SK-N-SH (cell line): Measurements from ENCODE around the gene LIAS. TPM values are rescaled to one million over a fixed set of nuclear protein-coding genes. Genes with fewer than 3 reads are reported as not detected.

Source experiments
- CTCF ChIA-PET: fragments of 300-600, 350-600 bp; formaldehyde crosslinking; extraction: SDS; loops from one replicate; lab custom pipeline; 2021; lab: Yijun Ruan, JAX
- POLR2A ChIA-PET: fragments of 350-600 bp; sonication (Branson Sonifier 250); formaldehyde crosslinking; extraction: SDS; loops from one replicate; lab custom pipeline; 2020; ENCODE audit warnings: antibody characterized with exemption, inconsistent platforms; lab: Yijun Ruan, JAX
- DNase-seq: peaks from one replicate; pipeline ENCODE4 v3.0.0; 2012
- H2AFZ ChIP-seq: fragments of 200-600 bp; sonication (generic); 2 replicates; pipeline ENCODE4 v1.8.1; 2016; ENCODE audit warnings: antibody characterized with exemption, mild to moderate bottlenecking, low read depth
- H3F3A ChIP-seq: fragments of 200-600 bp; sonication (generic); replicated peaks from 2 replicates; pipeline ENCODE3; 2016; ENCODE audit warnings: antibody characterized with exemption, mild to moderate bottlenecking; ENCODE audit not compliant: insufficient read depth
- H3K27ac ChIP-seq, 2 experiments: fragments of 200-500 bp in 1 of 2; fragments of 200-600 bp in 1 of 2; sonication (Bioruptor generic) in 1 of 2; sonication (generic), shearing (Covaris generic) in 1 of 2; 2 replicates each; pipeline versions ENCODE4 v1.5.1 to v1.6.1; 2014 to 2016; ENCODE audit warnings: low read depth in 2 of 2, inconsistent platforms in 1 of 2, low read length in 1 of 2, mild to moderate bottlenecking in 1 of 2, mixed read lengths in 1 of 2
- H3K27me3 ChIP-seq: fragments of 200-600 bp; sonication (generic), shearing (Covaris generic); 2 replicates; pipeline ENCODE4 v1.6.1; 2016; ENCODE audit warnings: mixed run types; ENCODE audit not compliant: insufficient read depth
- H3K36me3 ChIP-seq, 2 experiments: fragments of 200-500 bp in 1 of 2; fragments of 200-600 bp in 1 of 2; sonication (Bioruptor generic) in 1 of 2; sonication (generic) in 1 of 2; replicated peaks in 1 of 2; 2 replicates each; pipeline versions ENCODE3 to v1.5.1; 2014 to 2016; ENCODE audit warnings: low read length in 1 of 2, mild to moderate bottlenecking in 1 of 2; ENCODE audit not compliant: insufficient read depth in 2 of 2, control insufficient read depth in 1 of 2
- H3K4me1 ChIP-seq, 2 experiments: fragments of 200-500 bp in 1 of 2; fragments of 200-600 bp in 1 of 2; sonication (Bioruptor generic) in 1 of 2; sonication (generic), shearing (Covaris generic) in 1 of 2; 2 replicates each; pipeline versions ENCODE4 v1.5.1 to v1.6.1; 2014 to 2016; ENCODE audit warnings: low read depth in 1 of 2, low read length in 1 of 2, mixed run types in 1 of 2; ENCODE audit not compliant: insufficient read depth in 2 of 2, control insufficient read depth in 1 of 2
- H3K4me2 ChIP-seq: fragments of 200-600 bp; sonication (generic), shearing (Covaris generic); 2 replicates; pipeline ENCODE4 v1.6.1; 2017; ENCODE audit warnings: mixed run types
- H3K4me3 ChIP-seq, 2 experiments: fragments of 200-500 bp in 1 of 2; fragments of 200-600 bp in 1 of 2; sonication (Bioruptor generic) in 1 of 2; sonication (generic), shearing (Covaris generic) in 1 of 2; 2 replicates each; pipeline versions ENCODE4 v1.5.1 to v1.8.1; 2014 to 2016; ENCODE audit warnings: low read depth in 2 of 2, inconsistent platforms in 1 of 2, low read length in 1 of 2, mild to moderate bottlenecking in 1 of 2, mixed read lengths in 1 of 2, moderate library complexity in 1 of 2
- H3K79me2 ChIP-seq: fragments of 200-600 bp; sonication (generic); 2 replicates; pipeline ENCODE4 v1.8.1; 2017; ENCODE audit warnings: mild to moderate bottlenecking; ENCODE audit not compliant: insufficient read depth
- H3K9ac ChIP-seq: fragments of 200-600 bp; sonication (generic); 2 replicates; pipeline ENCODE4 v1.6.1; 2017; ENCODE audit warnings: mixed run types
- H3K9me2 ChIP-seq: fragments of 200-600 bp; sonication (generic); 2 replicates; pipeline ENCODE4 v1.6.1; 2017; ENCODE audit warnings: mixed run types
- H3K9me3 ChIP-seq: fragments of 200-600 bp; sonication (generic); 2 replicates; pipeline ENCODE4 v1.6.1; 2017; ENCODE audit warnings: mixed run types, mild to moderate bottlenecking, moderate library complexity
- H4K20me1 ChIP-seq: fragments of 200-600 bp; sonication (generic); 2 replicates; pipeline ENCODE4 v1.6.1; 2017; ENCODE audit warnings: mild to moderate bottlenecking, mixed run types; ENCODE audit not compliant: insufficient read depth
- CHD2 ChIP-seq: fragments of 150-350 bp; IDR thresholded peaks from 2 replicates; pipeline ENCODE4 v1.6.1; 2018; ENCODE audit warnings: low read length; ENCODE audit not compliant: partially characterized antibody
- ELF1 ChIP-seq: IDR thresholded peaks from 2 replicates; pipeline ENCODE4 v1.4.0; 2012
- EP300 ChIP-seq, 2 experiments: IDR thresholded peaks; 2 replicates each; pipeline versions ENCODE4 v1.4.0 to v1.6.1; 2012; ENCODE audit warnings: borderline replicate concordance in 1 of 2, low read depth in 1 of 2, low read length in 1 of 2
- FOSL2 ChIP-seq: IDR thresholded peaks from 2 replicates; pipeline ENCODE4 v1.4.0; 2012; ENCODE audit warnings: low read depth, mild to moderate bottlenecking, moderate library complexity, borderline replicate concordance
- GABPA ChIP-seq: IDR thresholded peaks from 2 replicates; pipeline ENCODE4 v1.4.0; 2012; ENCODE audit warnings: low read depth, mild to moderate bottlenecking
- GATA2 ChIP-seq: sonication (generic); formaldehyde crosslinking; IDR thresholded peaks from 2 replicates; pipeline ENCODE4 v1.5.0; 2020; ENCODE audit warnings: mild to moderate bottlenecking, missing genetic modification reagents
- IRF3 ChIP-seq: fragments of 150-350 bp; IDR thresholded peaks from 2 replicates; pipeline ENCODE4 v1.6.1; 2016; ENCODE audit warnings: mild to moderate bottlenecking, low read depth, low read length
- JUND ChIP-seq: IDR thresholded peaks from 2 replicates; pipeline ENCODE4 v1.4.0; 2012
- MEF2A ChIP-seq: IDR thresholded peaks from 2 replicates; pipeline ENCODE4 v1.4.0; 2012; ENCODE audit warnings: low read depth, borderline replicate concordance
- NFIC ChIP-seq: IDR thresholded peaks from 2 replicates; pipeline ENCODE4 v1.4.0; 2012; ENCODE audit warnings: borderline replicate concordance
- NRF1 ChIP-seq: IDR thresholded peaks from 2 replicates; pipeline ENCODE4 v1.6.1; 2012; ENCODE audit warnings: low read depth, mild to moderate bottlenecking, low read length
- POLR2AphosphoS5 ChIP-seq: IDR thresholded peaks from 2 replicates; pipeline ENCODE4 v1.6.1; 2012; ENCODE audit warnings: low read depth, low read length
- SIN3A ChIP-seq: IDR thresholded peaks from 2 replicates; pipeline ENCODE4 v1.6.1; 2012; ENCODE audit warnings: low read depth, mild to moderate bottlenecking, low read length, moderate library complexity, borderline replicate concordance
- SMC3 ChIP-seq: IDR thresholded peaks from 2 replicates; pipeline ENCODE4 v1.6.1; 2012; ENCODE audit warnings: low read depth, low read length, improper control_type of control experiment
- TAF1 ChIP-seq: IDR thresholded peaks from 2 replicates; pipeline ENCODE4 v1.6.1; 2012; ENCODE audit warnings: low read depth, mild to moderate bottlenecking, low read length, moderate library complexity, borderline replicate concordance
- TCF12 ChIP-seq: IDR thresholded peaks from 2 replicates; pipeline ENCODE4 v1.4.0; 2012
- USF1 ChIP-seq: IDR thresholded peaks from 2 replicates; pipeline ENCODE4 v1.4.0; 2012; ENCODE audit warnings: low read depth, borderline replicate concordance
- WGBS: methylation state at CpG from one replicate; pipeline ENCODE4 v1.1.6; 2017; ENCODE audit warnings: low lambda C conversion rate; 5-methylcytosine and 5-hydroxymethylcytosine counted together
- polyA plus RNA-seq, 3 experiments: library from polyadenylated mRNA; depleted of rRNA; stranded (reverse); fragments of >200 nt; gene quantifications; 2 replicates each; pipeline ENCODE4 v1.2.3, GENCODE V29; 2012
- TF ChIP-seq, protein P1 (sequence below): IDR thresholded peaks from 2 replicates; pipeline ENCODE4 v1.4.0; 2012; ENCODE audit warnings: low read depth

LIAS gene
- polyA plus RNA-seq, 1 of the 3 experiments (the other 2 are of a cell fraction): 9.2 TPM

DNA sequence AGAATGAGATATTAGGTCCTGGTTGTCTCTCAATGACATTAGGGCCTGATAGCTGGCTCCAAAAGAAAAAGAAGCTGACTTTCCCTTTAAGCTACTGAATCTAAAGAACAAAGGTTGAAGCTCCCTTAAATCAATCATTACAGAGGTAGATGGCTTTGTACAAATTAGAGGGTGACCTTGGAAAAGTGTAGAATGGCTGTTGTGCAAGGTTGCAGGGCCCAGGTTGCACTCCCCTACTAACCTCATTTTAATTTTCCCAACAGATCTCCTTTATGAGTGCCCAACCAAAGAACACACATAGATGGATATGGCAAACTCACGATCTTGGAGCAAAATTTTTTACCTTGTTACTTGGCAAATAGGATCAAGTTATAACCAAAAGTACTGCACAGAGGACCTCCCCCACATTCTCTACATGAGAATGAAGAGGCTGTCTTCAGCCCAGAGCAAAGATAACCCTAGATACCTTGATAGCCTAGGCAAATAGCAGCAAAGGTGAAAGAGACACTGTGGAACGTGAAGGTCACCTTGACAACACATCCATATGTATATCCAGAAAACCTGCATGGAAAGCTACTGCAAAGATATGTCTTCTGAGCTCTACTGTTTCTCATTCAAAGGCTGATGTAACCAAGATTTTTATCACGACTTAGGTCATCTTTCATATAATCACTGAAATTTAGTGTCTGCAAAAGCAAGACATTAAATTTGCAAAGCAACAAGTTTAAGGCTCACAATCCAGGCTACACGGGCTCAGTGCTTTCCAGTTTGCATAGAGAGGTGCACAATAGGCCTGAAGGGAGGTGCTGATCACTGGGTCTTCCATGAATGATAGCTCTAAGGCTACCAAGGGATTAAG, 29.2 kb upstream of the LIAS start:
- DNase-seq: no peak
- no peak overlapping the region for H3K4me2 ChIP-seq
- no peak overlapping the region for H3K9ac ChIP-seq
- H3K4me3 ChIP-seq: no peak overlapping the region
- no peaks in the 10 kb centered on the region for H3K36me3 ChIP-seq
- H3K27me3 ChIP-seq: no peaks in the 10 kb centered on the region
- H3K27ac ChIP-seq: no peak overlapping the region
- ChIA-PET POLR2A (no interaction called here), CTCF (interaction anchor here (1.2 kb wide), 1 partner anchor 26 kb away, joined by 3 read pairs; no protein-coding TSS in a partner anchor)
- no peak overlapping the region for H2AFZ ChIP-seq
- WGBS: 54% methylated on average over 4 of the region's 4 CpGs
- H3K9me3 ChIP-seq: no peaks in the 10 kb centered on the region
- H3K79me2 ChIP-seq: no peaks in the 10 kb centered on the region
- H3K9me2 ChIP-seq: no peaks in the 10 kb centered on the region
- H4K20me1 ChIP-seq: no peaks in the 10 kb centered on the region
- TF ChIP-seq POLR2AphosphoS5 (no peak), GATA2 (CRISPR knock-in tag) (no peak), USF1 (no peak), JUND (no peak), EP300 (IDR thresholded peaks at IDR 0.05; ENCODE audit: borderline replicate concordance in 1 of 2, low read depth in 1 of 2, low read length in 1 of 2) (no peak), ELF1 (no peak), MEF2A (no peak), TCF12 (no peak), FOSL2 (no peak), TAF1 (no peak)
- TF ChIP-seq, protein P1, sequence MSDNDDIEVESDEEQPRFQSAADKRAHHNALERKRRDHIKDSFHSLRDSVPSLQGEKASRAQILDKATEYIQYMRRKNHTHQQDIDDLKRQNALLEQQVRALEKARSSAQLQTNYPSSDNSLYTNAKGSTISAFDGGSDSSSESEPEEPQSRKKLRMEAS: no peak
- H3K4me1 ChIP-seq: no peaks in the 10 kb centered on the region
- H3F3A ChIP-seq: no peaks in the 10 kb centered on the region

GRCh38 chr4:39433878-39434492, 24.9 kb upstream of the LIAS start:
- WGBS: 93% methylated on average over 11 of the region's 11 CpGs
- Histone ChIP-seq H3K27me3 (no peaks in the 10 kb centered on the region), H3K4me1 (no peaks in the 10 kb centered on the region), H3F3A (peaks cover 3% of the 10 kb centered on the region), H3K36me3 (no peaks in the 10 kb centered on the region), H3K4me2 (no peak overlapping the region), H3K9ac (no peak overlapping the region), H3K4me3 (no peak overlapping the region), H3K9me2 (no peaks in the 10 kb centered on the region), H4K20me1 (no peaks in the 10 kb centered on the region), H3K9me3 (no peaks in the 10 kb centered on the region), H2AFZ (no peak overlapping the region), H3K79me2 (no peaks in the 10 kb centered on the region), H3K27ac (no peak overlapping the region)
- POLR2A ChIA-PET: no interaction called here
- CTCF ChIA-PET: no interaction called here
- no peak for TF ChIP-seq CHD2
- no peak for TF ChIP-seq JUND
- no peak for TF ChIP-seq IRF3
- no peak for TF ChIP-seq EP300 (IDR thresholded peaks at IDR 0.05; ENCODE audit: borderline replicate concordance in 1 of 2, low read depth in 1 of 2, low read length in 1 of 2)
- no peak for TF ChIP-seq GABPA
- TF ChIP-seq SMC3: no peak
- no peak for TF ChIP-seq SIN3A
- no peak for TF ChIP-seq NRF1
- no peak for TF ChIP-seq NFIC
- no peak for DNase-seq
